Activated CD4-positive, alpha-beta T cell treated with anti-CD3 and anti-CD28 coated beads for 36 hours (primary cell): ENCODE results near the gene CDHR1. TPM values are rescaled to one million over a fixed set of nuclear protein-coding genes. Genes with fewer than 3 reads are reported as not detected.

ENCODE experiments used
- ATAC-seq: fragments of 200-7000 bp; cut with Tn5 transposase; one replicate; pipeline ENCODE4 v1.10.0; 2021; ENCODE audit warnings: mild to moderate bottlenecking, moderate library complexity
- CTCF ChIA-PET: fragments of 350-600 bp; sonication (Branson Sonifier 250); formaldehyde crosslinking; loops from one replicate; lab custom pipeline; 2021; ENCODE audit warnings: antibody characterized with exemption; lab: Charles Lee
- POLR2A ChIA-PET: fragments of 350-600 bp; sonication (Branson Sonifier 250); formaldehyde crosslinking; loops from one replicate; lab custom pipeline; 2021; ENCODE audit warnings: antibody characterized with exemption, inconsistent platforms; lab: Charles Lee
- DNase-seq: peaks from one replicate; pipeline ENCODE4 v3.0.0-alpha.2; 2020
- H3K27ac Mint-ChIP-seq: one replicate; pipeline ENCODE4 v1.8.0; 2021; ENCODE audit warnings: mixed read lengths
- H3K27me3 Mint-ChIP-seq: one replicate; pipeline ENCODE4 v1.8.0; 2021; ENCODE audit warnings: mixed read lengths
- H3K36me3 Mint-ChIP-seq: one replicate; pipeline ENCODE4 v1.8.0; 2021; ENCODE audit warnings: low read depth, mixed read lengths
- H3K4me1 Mint-ChIP-seq: one replicate; pipeline ENCODE4 v1.8.0; 2021; ENCODE audit warnings: mixed read lengths
- H3K4me3 Mint-ChIP-seq: one replicate; pipeline ENCODE4 v1.8.0; 2021; ENCODE audit warnings: mild to moderate bottlenecking, moderate library complexity, mixed read lengths
- H3K9me3 Mint-ChIP-seq: one replicate; pipeline ENCODE4 v1.8.0; 2021; ENCODE audit warnings: low read depth, mixed read lengths
- intact Hi-C, 2 experiments: fragments of 100-400 bp; cut with DNase I in 1 of 2; cut with micrococcal nuclease in 1 of 2; formaldehyde crosslinking; loops; one replicate each; pipeline versions ENCODE4 v1.14.2 to v1.15.1; 2022 to 2024; cut with DNase I, micrococcal nuclease
- total RNA-seq, 2 experiments: library from RNA; stranded (reverse); gene quantifications; one replicate each; pipeline ENCODE4 v1.2.3, GENCODE V29; 2021

The CDHR1 gene
- total RNA-seq, 2 experiments from 2014 or later: 0.62 to 1.1 TPM

GRCh38 chr10:84227810-84228209, 33.5 kb downstream of the CDHR1 start:
- H3K9me3 Mint-ChIP-seq: no peaks in the 10 kb centered on the region
- ChIA-PET POLR2A (no interaction called here), CTCF (interaction anchor here (0.6 to 1.7 kb wide), 3 partner anchors 12 to 114 kb away, joined by 3 to 7 read pairs (median 3); no protein-coding TSS in a partner anchor)
- DNase-seq (no peak), ATAC-seq (no peak)
- no peak overlapping the region for H3K4me3 Mint-ChIP-seq
- H3K4me1 Mint-ChIP-seq: no peaks in the 10 kb centered on the region
- H3K36me3 Mint-ChIP-seq: no peaks in the 10 kb centered on the region
- no peak overlapping the region for H3K27ac Mint-ChIP-seq
- H3K27me3 Mint-ChIP-seq: peaks cover 17% of the 10 kb centered on the region
- intact Hi-C loops: no loop called here

DNA sequence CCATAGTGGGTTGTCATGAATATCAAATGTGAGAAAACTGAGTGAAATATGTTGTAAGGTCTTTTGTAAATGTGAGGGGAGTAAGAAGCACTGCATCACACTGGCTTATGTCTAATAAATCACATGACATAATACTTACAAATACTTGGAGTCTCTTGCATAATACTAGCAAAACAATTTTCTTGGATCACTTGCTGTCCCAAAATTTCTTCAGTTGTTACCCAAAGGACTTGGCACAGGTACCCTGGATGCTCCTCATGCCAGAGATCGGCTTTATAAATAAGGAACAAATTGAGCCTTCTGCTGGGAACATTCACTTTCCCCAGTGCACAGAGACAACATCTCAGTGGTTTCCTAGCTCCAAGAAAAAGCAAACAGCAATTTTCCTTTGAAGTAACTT, 36.0 kb downstream of the CDHR1 start:
- CTCF ChIA-PET: no interaction called here
- DNase-seq (no peak), ATAC-seq (no peak)
- POLR2A ChIA-PET: no interaction called here
- intact Hi-C loops: no loop called here
- no peak overlapping the region for H3K4me3 Mint-ChIP-seq
- no peaks in the 10 kb centered on the region for H3K36me3 Mint-ChIP-seq
- H3K9me3 Mint-ChIP-seq: no peaks in the 10 kb centered on the region
- peaks cover 15% of the 10 kb centered on the region for H3K27me3 Mint-ChIP-seq
- no peak overlapping the region for H3K27ac Mint-ChIP-seq
- H3K4me1 Mint-ChIP-seq: no peaks in the 10 kb centered on the region

DNA sequence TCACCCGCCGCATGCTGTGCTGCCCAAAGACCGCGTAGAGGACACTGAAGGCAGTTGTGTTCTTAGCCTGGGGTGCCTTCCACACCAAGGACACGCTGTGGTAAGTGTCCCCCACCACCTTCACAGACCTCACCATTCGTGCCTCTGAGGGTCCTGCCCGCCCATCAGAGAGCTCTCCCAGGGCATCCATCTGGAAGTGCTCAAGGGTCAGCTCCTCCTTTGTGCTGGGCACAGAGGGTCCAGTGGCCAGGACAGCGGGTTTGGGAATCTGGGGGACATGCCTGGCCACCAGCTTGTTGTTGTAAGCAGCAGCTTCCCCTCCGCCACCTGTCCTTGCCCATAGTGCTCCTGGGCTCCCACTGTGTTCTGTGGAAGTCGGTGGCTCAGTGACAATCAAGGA, 38.0 kb downstream of the CDHR1 start:
- Mint-ChIP-seq H3K36me3 (no peaks in the 10 kb centered on the region), H3K27me3 (peaks cover 16% of the 10 kb centered on the region), H3K4me3 (no peak overlapping the region), H3K27ac (no peak overlapping the region), H3K4me1 (no peaks in the 10 kb centered on the region), H3K9me3 (no peaks in the 10 kb centered on the region)
- ChIA-PET POLR2A (no interaction called here), CTCF (interaction anchor here (1.1 kb wide), 1 partner anchor 12 kb away, joined by 3 read pairs; no protein-coding TSS in a partner anchor)
- no peak for ATAC-seq
- intact Hi-C loops: no loop called here
- no peak for DNase-seq

GRCh38 chr10:84233940-84234339, 39.6 kb downstream of the CDHR1 start:
- ChIA-PET POLR2A (no interaction called here), CTCF (interaction anchor here (0.8 kb wide), 1 partner anchor 10 kb away, joined by 3 read pairs; no protein-coding TSS in a partner anchor)
- DNase-seq: no peak
- H3K27me3 Mint-ChIP-seq: peaks cover 15% of the 10 kb centered on the region
- intact Hi-C loops: no loop called here
- H3K27ac Mint-ChIP-seq: no peak overlapping the region
- H3K9me3 Mint-ChIP-seq: no peaks in the 10 kb centered on the region
- no peaks in the 10 kb centered on the region for H3K4me1 Mint-ChIP-seq
- H3K36me3 Mint-ChIP-seq: no peaks in the 10 kb centered on the region
- H3K4me3 Mint-ChIP-seq: no peak overlapping the region
- ATAC-seq: no peak

DNA sequence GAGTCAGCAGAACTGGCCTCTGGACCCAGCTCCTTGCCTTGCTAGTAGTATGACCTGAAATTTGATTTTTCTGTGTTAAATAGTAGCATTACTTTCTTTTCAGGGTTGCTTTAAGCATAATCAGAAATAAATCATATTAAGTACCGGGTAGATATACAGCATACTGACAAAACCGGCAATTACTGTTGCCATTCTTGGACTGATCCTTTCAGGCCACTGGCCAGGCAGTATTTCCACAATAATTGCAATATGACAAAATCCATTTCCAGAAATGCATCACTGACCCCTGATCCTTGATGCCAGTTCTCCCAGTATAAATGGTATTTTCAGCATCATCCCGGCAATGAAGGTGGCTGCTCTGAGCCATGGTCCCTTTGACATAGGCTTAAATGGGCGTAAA, 40.1 kb downstream of the CDHR1 start:
- ATAC-seq: no peak
- H3K4me3 Mint-ChIP-seq: no peak overlapping the region
- DNase-seq: no peak
- no peaks in the 10 kb centered on the region for H3K4me1 Mint-ChIP-seq
- H3K27me3 Mint-ChIP-seq: peaks cover 12% of the 10 kb centered on the region
- no peaks in the 10 kb centered on the region for H3K9me3 Mint-ChIP-seq
- ChIA-PET CTCF (no interaction called here), POLR2A (no interaction called here)
- no peak overlapping the region for H3K27ac Mint-ChIP-seq
- intact Hi-C loops: no loop called here
- H3K36me3 Mint-ChIP-seq: no peaks in the 10 kb centered on the region

DNA sequence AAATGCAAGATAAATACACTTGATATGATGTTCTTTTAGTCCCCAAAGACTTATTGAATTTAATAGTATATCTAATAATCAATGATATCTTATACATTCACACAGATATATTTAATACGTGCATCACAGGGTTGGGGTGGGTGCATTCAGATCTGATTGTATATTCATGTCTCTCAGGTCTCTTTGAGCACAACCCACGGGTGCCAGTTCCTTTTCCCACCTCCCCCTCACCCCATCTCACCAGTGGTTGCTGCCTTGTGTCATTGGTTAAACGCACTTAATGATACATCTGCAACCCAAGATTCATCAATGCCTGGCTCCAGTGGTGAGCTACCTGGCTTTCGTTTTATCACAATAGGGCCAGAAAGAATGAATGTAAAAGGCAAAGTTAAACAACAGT, 40.8 kb downstream of the CDHR1 start:
- ChIA-PET POLR2A (no interaction called here), CTCF (no interaction called here)
- Mint-ChIP-seq H3K27me3 (peaks cover 11% of the 10 kb centered on the region), H3K36me3 (no peaks in the 10 kb centered on the region), H3K9me3 (no peaks in the 10 kb centered on the region), H3K4me1 (no peaks in the 10 kb centered on the region), H3K4me3 (no peak overlapping the region), H3K27ac (no peak overlapping the region)
- ATAC-seq (no peak), DNase-seq (no peak)
- intact Hi-C loops: no loop called here

GRCh38 chr10:84236807-84237198, 42.5 kb downstream of the CDHR1 start:
- ChIA-PET POLR2A (no interaction called here), CTCF (interaction anchor here (0.7 to 1.6 kb wide), 6 partner anchors 11 to 89 kb away, joined by 3 to 7 read pairs (median 4); no protein-coding TSS in a partner anchor)
- H3K4me3 Mint-ChIP-seq: no peak overlapping the region
- no peak overlapping the region for H3K27ac Mint-ChIP-seq
- intact Hi-C loops: no loop called here
- H3K9me3 Mint-ChIP-seq: no peaks in the 10 kb centered on the region
- ATAC-seq (no peak), DNase-seq (no peak)
- peaks cover 11% of the 10 kb centered on the region for H3K27me3 Mint-ChIP-seq
- no peaks in the 10 kb centered on the region for H3K36me3 Mint-ChIP-seq
- no peaks in the 10 kb centered on the region for H3K4me1 Mint-ChIP-seq

- Mint-ChIP-seq H3K27me3 (peaks cover 9% of the 10 kb centered on the region), H3K4me1 (no peaks in the 10 kb centered on the region), H3K4me3 (no peak overlapping the region), H3K27ac (no peak overlapping the region), H3K9me3 (no peaks in the 10 kb centered on the region), H3K36me3 (no peaks in the 10 kb centered on the region)
- DNase-seq: peak; percentile 47
- CTCF ChIA-PET: interaction anchor here (0.7 to 1.6 kb wide), 5 partner anchors 11 to 90 kb away, joined by 3 to 7 read pairs (median 4); no protein-coding TSS in a partner anchor
- POLR2A ChIA-PET: no interaction called here
- no peak for ATAC-seq
- intact Hi-C loops: no loop called here
Measured at GRCh38 chr10:84237199-84238051, 43.1 kb downstream of the CDHR1 start.

DNA sequence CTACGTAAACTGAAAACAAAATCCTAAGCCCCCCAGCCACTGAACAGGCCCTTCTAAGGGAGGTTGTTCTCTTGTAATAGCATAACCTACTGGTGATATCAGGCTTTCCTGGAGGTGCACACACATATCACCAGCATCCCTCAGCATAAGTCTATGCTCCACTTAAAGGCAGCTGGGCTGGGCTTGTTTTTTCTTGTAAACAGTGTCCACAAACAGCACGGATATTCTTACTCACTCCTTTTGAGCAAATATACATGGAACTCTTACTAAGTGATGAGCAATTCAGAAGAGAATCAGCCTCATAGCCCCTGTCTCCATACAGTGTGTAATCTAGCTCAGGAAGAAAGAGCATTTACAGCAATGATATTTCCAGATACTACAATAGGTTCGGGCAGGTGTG, 44.6 kb downstream of the CDHR1 start:
- no peak for ATAC-seq
- H3K9me3 Mint-ChIP-seq: no peaks in the 10 kb centered on the region
- no peaks in the 10 kb centered on the region for H3K4me1 Mint-ChIP-seq
- intact Hi-C loops: no loop called here
- CTCF ChIA-PET: interaction anchor here (0.8 to 1.4 kb wide), 5 partner anchors 18 to 301 kb away, joined by 3 to 8 read pairs (median 4); no protein-coding TSS in a partner anchor
- no peak overlapping the region for H3K27ac Mint-ChIP-seq
- POLR2A ChIA-PET: no interaction called here
- H3K27me3 Mint-ChIP-seq: peaks cover 9% of the 10 kb centered on the region
- no peak overlapping the region for H3K4me3 Mint-ChIP-seq
- H3K36me3 Mint-ChIP-seq: no peaks in the 10 kb centered on the region
- no peak for DNase-seq

GRCh38 chr10:84241185-84241790, 47.0 kb downstream of the CDHR1 start, which contains the start of gene LRIT1:
LRIT1 (minus strand) TSS chr10:84241546; CDS start chr10:84241439, 107 bp downstream.
- Mint-ChIP-seq H3K27me3 (peaks cover 4% of the 10 kb centered on the region), H3K9me3 (no peaks in the 10 kb centered on the region), H3K4me1 (no peaks in the 10 kb centered on the region), H3K4me3 (no peak within 1 kb of the TSS), H3K36me3 (no peaks in the 10 kb centered on the region), H3K27ac (no peak within 1 kb of the TSS)
- ChIA-PET CTCF (interaction anchor here (1.0 to 1.5 kb wide), 2 partner anchors 26 to 189 kb away, joined by 3 read pairs; no protein-coding TSS in a partner anchor), POLR2A (no interaction called here)
- no peak for DNase-seq
- intact Hi-C loops: no loop called here
- no peak for ATAC-seq

GRCh38 chr10:84243759-84244158, 49.4 kb downstream of the CDHR1 start:
- Mint-ChIP-seq H3K36me3 (no peaks in the 10 kb centered on the region), H3K4me3 (no peak overlapping the region), H3K4me1 (no peaks in the 10 kb centered on the region), H3K9me3 (no peaks in the 10 kb centered on the region), H3K27me3 (no peaks in the 10 kb centered on the region), H3K27ac (no peak overlapping the region)
- ChIA-PET POLR2A (no interaction called here), CTCF (interaction anchor here (0.7 to 1.7 kb wide), 2 partner anchors 10 to 293 kb away, joined by 3 to 5 read pairs; no protein-coding TSS in a partner anchor)
- intact Hi-C loops: no loop called here
- DNase-seq (no peak), ATAC-seq (no peak)
